RWPE2 (cell line): ENCODE results near the gene TMF1.
A peak's percentile ranks its signal among the peaks of the same experiment; 100 is the strongest.

Experiments used
- ATAC-seq: fragments of 200-7000 bp; cut with Tn5 transposase; 3 replicates; pipeline ENCODE4 v1.9.1; 2021; ENCODE audit warnings: low read depth
- DNase-seq: peaks from one replicate; pipeline ENCODE4 v3.0.0-alpha.2; 2020; ENCODE audit warnings: low spot score
- H3K27ac ChIP-seq: fragments of 450-650 bp; 2 replicates; pipeline ENCODE4 v1.5.1; 2017; ENCODE audit warnings: mild to moderate bottlenecking; ENCODE audit not compliant: poor library complexity, severe bottlenecking
- H3K27me3 ChIP-seq: fragments of 250-450 bp; sonication (Bioruptor Pico); 2 replicates; pipeline ENCODE4 v1.5.1; 2021; ENCODE audit warnings: mild to moderate bottlenecking, moderate library complexity; ENCODE audit not compliant: insufficient read depth, poor library complexity, severe bottlenecking
- H3K36me3 ChIP-seq: fragments of 250-450 bp; sonication (Bioruptor Pico); 2 replicates; pipeline ENCODE4 v1.5.1; 2020; ENCODE audit warnings: low read depth, mild to moderate bottlenecking, moderate library complexity
- H3K4me1 ChIP-seq: fragments of 250-450 bp; sonication (Bioruptor Pico); 2 replicates; pipeline ENCODE4 v1.5.1; 2021; ENCODE audit warnings: mild to moderate bottlenecking, moderate library complexity; ENCODE audit not compliant: insufficient read depth, poor library complexity, severe bottlenecking
- H3K4me3 ChIP-seq: fragments of 250-450 bp; sonication (Bioruptor Pico); 2 replicates; pipeline ENCODE4 v1.5.1; 2021; ENCODE audit warnings: mild to moderate bottlenecking, moderate library complexity; ENCODE audit not compliant: severe bottlenecking
- H3K9me3 ChIP-seq: fragments of 250-450 bp; sonication (Bioruptor Pico); 2 replicates; pipeline ENCODE4 v1.5.1; 2021; ENCODE audit warnings: mild to moderate bottlenecking, moderate library complexity; ENCODE audit not compliant: severe bottlenecking
- TF ChIP-seq, protein P1 (sequence below): fragments of 450-650 bp; IDR thresholded peaks from one replicate; pipeline ENCODE4 v1.5.1; 2017; ENCODE audit warnings: mild to moderate bottlenecking, moderate library complexity; ENCODE audit not compliant: poor library complexity, severe bottlenecking

The TMF1 gene

DNA sequence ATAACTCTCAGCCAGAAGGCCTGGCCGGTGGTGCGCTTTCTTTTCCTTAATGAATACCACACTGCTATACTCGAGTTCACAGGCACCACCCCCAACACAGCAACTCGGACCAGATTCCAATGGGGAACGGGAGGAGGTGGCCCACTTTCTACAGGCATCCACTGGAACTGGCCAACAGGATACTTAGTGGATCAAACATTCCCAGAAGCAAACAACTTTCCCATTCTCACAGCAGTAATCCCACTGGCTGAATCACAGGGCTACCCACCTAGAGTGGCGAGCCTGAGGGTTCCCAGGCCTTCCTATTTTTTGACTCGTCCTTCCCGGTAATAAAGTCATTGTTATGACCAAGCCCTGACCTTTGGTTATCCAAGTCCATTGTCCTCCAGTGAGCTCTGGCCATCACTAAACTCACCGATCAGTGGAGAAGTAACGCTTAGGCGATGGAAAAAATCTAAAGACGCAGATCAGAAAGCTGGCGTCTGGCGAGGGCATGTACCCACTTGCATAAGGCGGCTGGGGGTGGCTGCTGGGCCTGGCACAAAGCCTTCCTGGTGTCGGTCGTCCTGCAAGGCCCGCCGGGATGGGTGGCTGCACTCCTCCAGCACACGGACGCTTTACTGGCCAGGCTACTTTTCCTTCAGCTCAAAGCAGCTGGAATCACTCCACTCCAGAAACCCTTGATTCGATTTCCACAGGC, 39.9 kb downstream of the TMF1 start:
- TF ChIP-seq, protein P1, sequence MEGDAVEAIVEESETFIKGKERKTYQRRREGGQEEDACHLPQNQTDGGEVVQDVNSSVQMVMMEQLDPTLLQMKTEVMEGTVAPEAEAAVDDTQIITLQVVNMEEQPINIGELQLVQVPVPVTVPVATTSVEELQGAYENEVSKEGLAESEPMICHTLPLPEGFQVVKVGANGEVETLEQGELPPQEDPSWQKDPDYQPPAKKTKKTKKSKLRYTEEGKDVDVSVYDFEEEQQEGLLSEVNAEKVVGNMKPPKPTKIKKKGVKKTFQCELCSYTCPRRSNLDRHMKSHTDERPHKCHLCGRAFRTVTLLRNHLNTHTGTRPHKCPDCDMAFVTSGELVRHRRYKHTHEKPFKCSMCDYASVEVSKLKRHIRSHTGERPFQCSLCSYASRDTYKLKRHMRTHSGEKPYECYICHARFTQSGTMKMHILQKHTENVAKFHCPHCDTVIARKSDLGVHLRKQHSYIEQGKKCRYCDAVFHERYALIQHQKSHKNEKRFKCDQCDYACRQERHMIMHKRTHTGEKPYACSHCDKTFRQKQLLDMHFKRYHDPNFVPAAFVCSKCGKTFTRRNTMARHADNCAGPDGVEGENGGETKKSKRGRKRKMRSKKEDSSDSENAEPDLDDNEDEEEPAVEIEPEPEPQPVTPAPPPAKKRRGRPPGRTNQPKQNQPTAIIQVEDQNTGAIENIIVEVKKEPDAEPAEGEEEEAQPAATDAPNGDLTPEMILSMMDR = no peak
- H3K27ac ChIP-seq = peak overlapping the region; percentile 95
- peaks cover 15% of the 10 kb centered on the region for H3K4me1 ChIP-seq
- no peaks in the 10 kb centered on the region for H3K27me3 ChIP-seq
- DNase-seq = peak; percentile 86
- peaks cover 50% of the 10 kb centered on the region for H3K36me3 ChIP-seq
- ATAC-seq = peak; percentile 55
- no peaks in the 10 kb centered on the region for H3K9me3 ChIP-seq
- peak overlapping the region; percentile 57 for H3K4me3 ChIP-seq

DNA sequence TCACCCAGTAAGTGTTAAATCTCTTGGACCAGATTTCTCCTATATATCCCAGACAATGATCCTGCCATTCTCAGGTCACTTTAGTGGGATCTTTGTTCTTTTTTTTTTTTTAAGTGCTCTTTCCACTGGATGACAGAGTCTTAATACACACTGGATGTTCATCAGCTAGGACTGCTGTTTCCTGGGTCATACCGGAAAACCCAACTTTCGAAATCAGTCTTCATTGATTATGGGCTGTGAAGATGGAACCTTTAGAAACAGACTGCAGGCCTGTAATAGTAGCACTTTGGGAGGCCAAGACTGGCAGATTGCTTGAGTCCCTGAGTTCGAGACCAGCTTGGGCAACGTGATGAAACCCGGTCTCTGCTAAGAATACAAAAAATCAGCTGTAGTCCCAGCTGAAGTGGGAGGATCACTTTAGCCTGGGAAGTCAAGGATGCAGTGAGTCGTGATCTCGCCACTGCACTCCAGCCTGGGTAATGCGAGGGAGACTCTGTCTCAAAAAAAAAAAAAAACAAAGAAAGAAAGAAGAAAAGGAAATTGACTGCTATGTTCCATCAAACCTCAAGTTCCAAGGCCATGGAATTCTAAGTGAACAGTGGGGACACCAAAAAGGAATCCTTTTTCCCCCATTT, 40.9 kb downstream of the TMF1 start:
- Histone ChIP-seq H3K36me3 (peaks cover 55% of the 10 kb centered on the region), H3K9me3 (no peaks in the 10 kb centered on the region), H3K4me1 (peaks cover 15% of the 10 kb centered on the region), H3K27me3 (no peaks in the 10 kb centered on the region), H3K4me3 (no peak overlapping the region), H3K27ac (peak overlapping the region; percentile 95)
- ATAC-seq (no peak), DNase-seq (no peak)
- TF ChIP-seq, protein P1 = no peak

DNA sequence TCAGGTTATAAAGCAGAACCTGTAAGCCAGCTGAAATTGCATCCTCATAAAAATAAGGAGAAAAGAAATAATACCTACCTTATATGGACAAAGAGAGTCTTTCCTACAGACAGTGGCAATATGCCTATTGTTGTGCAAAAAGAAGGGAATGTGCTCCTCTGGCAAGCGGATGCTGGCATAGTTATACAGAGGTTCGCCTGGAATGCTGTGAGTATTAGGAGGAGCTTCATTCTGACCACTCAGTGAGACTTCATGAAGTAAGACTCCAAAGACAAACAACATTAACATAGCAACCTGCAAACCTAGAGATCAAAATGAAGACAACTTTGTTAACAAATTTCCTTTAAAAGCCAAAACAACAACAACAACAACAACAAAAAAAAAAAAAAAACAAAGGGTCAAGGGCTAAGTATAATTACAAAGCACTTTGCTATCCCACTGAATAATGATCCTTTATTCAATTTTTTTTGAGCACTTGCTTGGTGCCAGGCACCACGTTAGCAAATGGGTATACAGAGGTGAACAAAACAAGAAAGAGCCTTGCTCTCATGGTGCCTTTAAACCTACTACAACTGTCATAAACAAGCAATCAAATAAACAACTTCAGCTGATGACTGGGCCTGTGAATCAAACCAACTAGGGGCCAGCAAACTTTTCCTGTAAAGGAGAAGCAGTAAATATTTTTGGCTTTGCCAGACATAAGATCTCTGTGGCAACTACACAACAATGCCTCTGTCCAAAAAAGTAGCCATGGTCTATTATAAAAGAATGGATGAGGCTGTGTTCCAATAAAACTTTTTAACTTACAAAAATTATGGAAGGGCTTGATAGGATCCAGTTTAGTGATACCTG, 42.3 kb downstream of the TMF1 start:
- no peak overlapping the region for H3K27ac ChIP-seq

DNA sequence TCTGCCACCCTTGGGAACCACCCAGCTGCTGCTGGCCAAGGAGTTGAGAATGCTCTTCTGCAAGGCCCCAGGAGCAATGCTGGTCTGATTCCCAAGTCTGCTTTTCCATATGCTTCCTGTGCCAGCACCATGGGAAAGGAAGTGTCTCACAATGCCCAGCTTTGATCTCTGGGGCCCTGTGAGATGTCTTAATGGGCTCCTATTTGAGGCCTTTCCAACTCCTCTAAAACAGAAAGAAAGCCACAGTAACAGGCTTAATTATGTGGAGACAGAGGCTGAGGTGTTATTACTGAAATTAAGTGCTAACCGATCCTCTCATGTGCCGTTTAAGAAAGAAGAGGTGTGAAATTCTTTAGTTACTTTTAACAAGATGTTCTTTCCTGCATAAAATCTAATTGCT, 43.2 kb downstream of the TMF1 start:
- Histone ChIP-seq H3K27me3 (no peaks in the 10 kb centered on the region), H3K9me3 (no peaks in the 10 kb centered on the region), H3K27ac (no peak overlapping the region)

More for the DNA sequence above, 42.3 kb downstream of the TMF1 start:
- H3K36me3 ChIP-seq = peaks cover 66% of the 10 kb centered on the region
- H3K9me3 ChIP-seq = no peaks in the 10 kb centered on the region
- ATAC-seq (no peak), DNase-seq (no peak)
- TF ChIP-seq, protein P1 = no peak
- H3K27me3 ChIP-seq = no peaks in the 10 kb centered on the region
- no peak overlapping the region for H3K4me3 ChIP-seq
- peaks cover 14% of the 10 kb centered on the region for H3K4me1 ChIP-seq

More for the DNA sequence above, 43.2 kb downstream of the TMF1 start:
- Histone ChIP-seq H3K4me3 (no peak overlapping the region), H3K36me3 (peaks cover 74% of the 10 kb centered on the region), H3K4me1 (peaks cover 7% of the 10 kb centered on the region)
- DNase-seq (no peak), ATAC-seq (no peak)
- TF ChIP-seq, protein P1 = no peak
